ENCODE measurements around the gene ARSJ. TPM values are rescaled to one million over a fixed set of nuclear protein-coding genes. Genes with fewer than 3 reads are reported as not detected.

Gene ARSJ
- total RNA-seq, 1 experiment from 2014 or later, result 7.3 TPM

DNA sequence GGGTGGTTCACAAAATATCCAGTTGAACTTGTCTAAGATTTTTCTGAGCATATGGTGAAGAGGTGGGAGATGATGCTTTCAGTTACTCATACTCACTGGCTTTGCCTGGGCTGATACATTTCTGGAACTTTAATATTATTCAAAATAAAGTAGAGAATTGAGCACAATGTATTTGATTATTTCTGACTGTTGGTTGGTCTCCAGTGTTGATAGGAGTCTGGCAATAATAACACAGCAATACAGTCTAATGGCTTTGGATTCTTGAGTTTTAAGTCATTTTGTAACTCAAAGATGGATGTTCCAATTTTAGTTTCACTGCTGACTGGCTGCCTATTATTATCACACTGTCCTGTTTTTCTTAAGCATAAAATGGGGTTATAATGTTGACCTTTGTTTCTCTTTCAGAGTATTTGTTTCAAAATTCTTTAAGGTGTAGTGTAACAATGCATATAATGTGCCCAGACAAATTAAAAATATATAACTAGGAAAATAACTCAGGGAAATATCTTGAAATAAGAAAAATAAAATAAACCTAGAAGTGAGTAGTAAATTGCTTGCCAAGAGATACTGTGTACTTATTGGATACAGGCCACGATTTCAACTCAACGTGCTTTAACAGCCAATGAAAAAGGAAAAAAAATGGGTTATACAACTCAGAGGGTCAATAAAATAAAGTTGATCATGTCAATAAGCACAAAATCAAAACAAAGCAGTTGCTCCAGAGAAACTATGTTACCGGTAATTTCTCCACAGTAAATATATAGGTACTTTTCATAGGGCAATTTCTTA, 99.0 kb downstream of the ARSJ start:
- Mint-ChIP-seq H3K27me3 (ENCODE audit: insufficient read depth, unreplicated experiment) (no peaks in the 10 kb centered on the region), H3K9me3 (ENCODE audit: unreplicated experiment) (no peaks in the 10 kb centered on the region), H3K36me3 (ENCODE audit: insufficient read depth, unreplicated experiment) (no peaks in the 10 kb centered on the region), H3K27ac (ENCODE audit: unreplicated experiment) (no peak overlapping the region), H3K4me3 (ENCODE audit: unreplicated experiment) (no peak overlapping the region), H3K4me1 (ENCODE audit: low read depth, unreplicated experiment) (peaks cover 9% of the 10 kb centered on the region)
- ChIA-PET POLR2A (no interaction called here), CTCF (no interaction called here)
- no peaks in the 10 kb centered on the region for H3K36me3 ChIP-seq (ENCODE audit: control insufficient read depth, insufficient read depth, low read length)
- TF ChIP-seq, protein P1, sequence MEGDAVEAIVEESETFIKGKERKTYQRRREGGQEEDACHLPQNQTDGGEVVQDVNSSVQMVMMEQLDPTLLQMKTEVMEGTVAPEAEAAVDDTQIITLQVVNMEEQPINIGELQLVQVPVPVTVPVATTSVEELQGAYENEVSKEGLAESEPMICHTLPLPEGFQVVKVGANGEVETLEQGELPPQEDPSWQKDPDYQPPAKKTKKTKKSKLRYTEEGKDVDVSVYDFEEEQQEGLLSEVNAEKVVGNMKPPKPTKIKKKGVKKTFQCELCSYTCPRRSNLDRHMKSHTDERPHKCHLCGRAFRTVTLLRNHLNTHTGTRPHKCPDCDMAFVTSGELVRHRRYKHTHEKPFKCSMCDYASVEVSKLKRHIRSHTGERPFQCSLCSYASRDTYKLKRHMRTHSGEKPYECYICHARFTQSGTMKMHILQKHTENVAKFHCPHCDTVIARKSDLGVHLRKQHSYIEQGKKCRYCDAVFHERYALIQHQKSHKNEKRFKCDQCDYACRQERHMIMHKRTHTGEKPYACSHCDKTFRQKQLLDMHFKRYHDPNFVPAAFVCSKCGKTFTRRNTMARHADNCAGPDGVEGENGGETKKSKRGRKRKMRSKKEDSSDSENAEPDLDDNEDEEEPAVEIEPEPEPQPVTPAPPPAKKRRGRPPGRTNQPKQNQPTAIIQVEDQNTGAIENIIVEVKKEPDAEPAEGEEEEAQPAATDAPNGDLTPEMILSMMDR (IDR thresholded peaks at IDR 0.05; ENCODE audit: insufficient read depth in 1 of 2, low read depth in 1 of 2, low read length in 1 of 2, severe bottlenecking in 1 of 2, unreplicated experiment in 1 of 2), result no peak
- no peak for DNase-seq
- H3K9me3 ChIP-seq, result no peaks in the 10 kb centered on the region
- intact Hi-C loops (cut with micrococcal nuclease; ENCODE audit: unreplicated experiment), result no loop called here
- BruUV-seq (replicated peaks), result no TSS peak
- H3K4me3 ChIP-seq (ENCODE audit: low read depth, low read length), result no peak overlapping the region
- no peaks in the 10 kb centered on the region for H3K27me3 ChIP-seq (replicated peaks; ENCODE audit: control insufficient read depth, insufficient read depth, low read length)
- H3K4me1 ChIP-seq, result no peaks in the 10 kb centered on the region

DNA sequence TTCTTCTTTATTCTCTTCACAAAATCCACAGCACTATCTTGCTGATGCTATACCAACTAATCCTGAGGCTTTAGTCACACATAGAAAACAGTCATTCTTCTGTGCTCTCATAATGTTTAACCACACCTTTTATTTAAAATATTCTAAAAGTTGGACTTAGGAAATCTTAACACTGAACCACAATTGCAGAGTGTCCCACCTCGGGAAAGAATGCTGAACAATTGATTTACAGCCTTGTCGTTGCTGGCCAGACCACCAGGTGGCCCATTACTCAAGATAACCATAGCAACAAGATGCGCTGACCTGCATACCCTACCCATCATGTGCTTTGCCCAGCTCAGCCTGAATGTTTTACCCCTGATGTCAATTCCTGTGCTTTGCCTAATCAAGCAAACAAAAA, 100.8 kb downstream of the ARSJ start:
- no peak overlapping the region for H3K27ac Mint-ChIP-seq (ENCODE audit: unreplicated experiment)
- CTCF ChIA-PET, result interaction anchor here (0.5 to 1.6 kb wide), 3 partner anchors 422 to 500 kb away, joined by 3 to 5 read pairs (median 3); no protein-coding TSS in a partner anchor

DNA sequence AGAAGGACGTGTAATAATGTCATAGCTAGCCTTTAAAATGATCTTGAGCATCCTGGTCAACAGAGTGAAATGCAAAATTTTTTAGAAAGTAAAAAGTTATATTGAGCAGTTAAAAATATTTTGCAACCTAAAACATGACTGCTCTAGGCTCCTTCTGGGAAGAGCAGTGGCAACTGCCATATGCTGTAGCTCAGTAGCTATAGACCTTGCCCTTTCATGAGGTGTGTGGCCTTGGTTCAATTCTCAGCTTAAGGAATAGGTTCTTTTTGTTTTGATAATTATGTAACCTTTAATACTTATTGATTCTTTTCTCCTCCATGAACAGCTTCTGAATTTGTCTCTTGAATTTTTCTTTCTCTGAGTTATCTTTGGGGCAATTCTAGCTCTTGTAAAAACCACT, 105.0 kb downstream of the ARSJ start:
- no TSS peak for BruUV-seq (replicated peaks)
- TF ChIP-seq, protein P1 (IDR thresholded peaks at IDR 0.05; ENCODE audit: insufficient read depth in 1 of 2, low read depth in 1 of 2, low read length in 1 of 2, severe bottlenecking in 1 of 2, unreplicated experiment in 1 of 2), result no peak
- no peaks in the 10 kb centered on the region for H3K36me3 ChIP-seq (ENCODE audit: control insufficient read depth, insufficient read depth, low read length)
- no peak for DNase-seq
- Mint-ChIP-seq H3K27ac (ENCODE audit: unreplicated experiment) (no peak overlapping the region), H3K9me3 (ENCODE audit: unreplicated experiment) (no peaks in the 10 kb centered on the region), H3K27me3 (ENCODE audit: insufficient read depth, unreplicated experiment) (no peaks in the 10 kb centered on the region), H3K4me1 (ENCODE audit: low read depth, unreplicated experiment) (peaks cover 9% of the 10 kb centered on the region), H3K36me3 (ENCODE audit: insufficient read depth, unreplicated experiment) (no peaks in the 10 kb centered on the region), H3K4me3 (ENCODE audit: unreplicated experiment) (no peak overlapping the region)
- intact Hi-C loops (cut with micrococcal nuclease; ENCODE audit: unreplicated experiment), result loop anchor here (5.0 kb wide), 1 partner anchor 112 kb away; the partner anchor contains the start of gene CAMK2D
- H3K9me3 ChIP-seq, result no peaks in the 10 kb centered on the region
- CTCF ChIA-PET, result interaction anchor here (0.9 kb wide), 1 partner anchor 511 kb away, joined by 3 read pairs; no protein-coding TSS in a partner anchor
- H3K27me3 ChIP-seq (replicated peaks; ENCODE audit: control insufficient read depth, insufficient read depth, low read length), result no peaks in the 10 kb centered on the region
- no peaks in the 10 kb centered on the region for H3K4me1 ChIP-seq
- no peak overlapping the region for H3K4me3 ChIP-seq (ENCODE audit: low read depth, low read length)
- POLR2A ChIA-PET, result no interaction called here

More for the DNA sequence above, 100.8 kb downstream of the ARSJ start:
- Mint-ChIP-seq H3K4me1 (ENCODE audit: low read depth, unreplicated experiment) (peaks cover 9% of the 10 kb centered on the region), H3K9me3 (ENCODE audit: unreplicated experiment) (no peaks in the 10 kb centered on the region), H3K27me3 (ENCODE audit: insufficient read depth, unreplicated experiment) (no peaks in the 10 kb centered on the region), H3K36me3 (ENCODE audit: insufficient read depth, unreplicated experiment) (no peaks in the 10 kb centered on the region), H3K4me3 (ENCODE audit: unreplicated experiment) (no peak overlapping the region)
- BruUV-seq (replicated peaks), result no TSS peak
- TF ChIP-seq, protein P1 (IDR thresholded peaks at IDR 0.05; ENCODE audit: insufficient read depth in 1 of 2, low read depth in 1 of 2, low read length in 1 of 2, severe bottlenecking in 1 of 2, unreplicated experiment in 1 of 2), result peak; percentile 60 to 76
- Histone ChIP-seq H3K4me3 (ENCODE audit: low read depth, low read length) (no peak overlapping the region), H3K4me1 (no peaks in the 10 kb centered on the region), H3K27me3 (replicated peaks; ENCODE audit: control insufficient read depth, insufficient read depth, low read length) (no peaks in the 10 kb centered on the region), H3K9me3 (no peaks in the 10 kb centered on the region), H3K36me3 (ENCODE audit: control insufficient read depth, insufficient read depth, low read length) (no peaks in the 10 kb centered on the region)
- intact Hi-C loops (cut with micrococcal nuclease; ENCODE audit: unreplicated experiment), result loop anchor here (1.0 to 2.0 kb wide), 3 partner anchors 74 to 500 kb away; no protein-coding TSS in a partner anchor
- DNase-seq, result peak; percentile 74 to 75
- POLR2A ChIA-PET, result no interaction called here
